Measurements from ENCODE around the gene TRMU. TPM values are rescaled to one million over a fixed set of nuclear protein-coding genes. Genes with fewer than 3 reads are reported as not detected.

The TRMU gene
- total RNA-seq, 1 donor from 2014 or later = 41.2 TPM

- no peak for DNase-seq (ENCODE audit: low read depth)
Measured at GRCh38 chr22:46355996-46356471, 20.5 kb downstream of the TRMU start.

DNA sequence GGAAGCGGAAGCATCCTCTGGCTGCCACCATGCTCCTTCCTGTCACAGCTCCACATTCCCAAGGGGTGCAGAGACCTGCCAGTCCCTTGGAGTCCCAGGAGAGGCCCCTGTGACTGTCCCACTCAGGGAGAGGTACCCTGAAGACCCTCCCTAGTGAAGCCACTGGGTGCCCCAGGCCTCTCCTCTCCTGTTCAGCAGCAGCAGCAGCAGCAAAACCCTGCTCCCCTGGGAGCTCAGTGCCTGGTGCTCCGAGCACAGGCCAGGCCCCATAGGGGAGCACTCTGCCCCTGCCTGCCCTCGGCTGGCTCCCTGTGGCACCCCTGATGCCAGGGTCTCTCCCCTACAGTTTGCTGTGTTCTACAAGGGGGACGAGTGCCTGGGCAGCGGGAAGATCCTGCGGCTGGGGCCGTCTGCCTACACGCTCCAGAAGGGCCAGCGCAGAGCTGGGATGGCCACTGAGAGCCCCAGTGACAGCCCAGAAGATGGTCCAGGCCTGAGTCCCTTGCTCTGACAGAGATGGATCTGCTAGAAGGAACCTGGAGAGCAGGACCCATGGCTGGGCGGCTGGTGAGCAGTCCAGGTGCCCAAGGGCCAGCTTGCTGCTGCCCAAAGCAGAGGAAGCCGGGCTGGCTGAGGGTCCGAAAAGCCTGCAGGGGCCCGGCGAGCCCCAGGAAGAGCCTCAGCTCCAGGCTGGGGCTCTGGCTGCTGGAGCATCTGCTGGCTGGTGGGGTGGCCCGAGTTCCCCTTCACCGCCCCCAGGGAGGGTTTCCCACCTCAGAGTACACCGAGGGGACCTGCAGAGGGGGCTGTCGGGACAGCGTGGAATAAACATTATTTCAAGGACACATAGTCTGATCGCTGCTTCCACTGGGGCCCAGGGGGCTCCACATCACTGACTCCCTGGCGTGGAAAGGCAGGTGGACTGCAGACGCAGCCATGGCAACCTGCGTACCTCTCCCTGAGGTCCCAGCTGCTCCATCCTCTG is 21.3 kb downstream of the TRMU start:
- no peak for DNase-seq (ENCODE audit: low read depth)

DNA sequence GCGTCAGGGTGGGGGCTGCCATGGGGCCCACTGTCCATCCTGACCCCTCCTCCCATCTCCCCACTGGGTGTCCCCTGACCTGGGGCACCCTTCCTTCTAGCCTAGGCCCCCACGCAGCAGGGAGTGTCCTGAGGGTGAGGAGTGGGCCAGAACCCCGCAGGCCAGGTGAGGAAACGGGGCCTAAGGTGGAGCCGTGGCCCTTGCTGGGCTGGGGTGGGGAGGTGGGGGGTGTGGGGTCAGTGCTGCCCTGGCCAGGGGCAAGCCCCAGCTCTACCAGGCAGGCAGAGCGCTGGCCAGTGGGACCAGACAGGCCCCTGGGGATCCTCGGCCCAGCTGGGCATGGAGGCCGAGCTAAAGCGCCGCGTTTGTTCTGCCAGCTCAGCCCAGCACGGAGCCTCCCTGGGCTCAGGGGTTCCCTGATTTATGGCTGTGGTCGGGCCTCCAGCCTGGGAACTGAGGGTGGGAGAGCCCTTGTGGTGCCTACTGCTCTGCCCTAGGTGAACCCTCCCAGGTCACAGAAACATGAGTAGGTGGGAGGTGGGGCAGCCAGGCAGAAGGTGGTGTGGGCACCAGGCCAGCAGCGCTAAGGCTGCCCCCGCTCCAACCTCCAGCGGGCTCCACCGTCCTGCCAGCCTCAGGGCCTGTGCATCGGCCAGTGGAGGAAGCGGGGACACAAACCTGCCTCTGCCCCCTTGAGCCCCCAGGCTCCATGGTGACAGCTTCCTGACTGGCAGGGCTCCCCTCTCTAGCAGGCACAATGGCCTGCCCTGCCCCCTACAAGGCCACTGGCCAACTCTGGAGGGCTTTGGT is 22.4 kb downstream of the TRMU start:
- no peak for DNase-seq (ENCODE audit: low read depth)

GRCh38 chr22:46358766-46359165 is 23.3 kb downstream of the TRMU start:
- DNase-seq (ENCODE audit: low read depth) = no peak

- DNase-seq (ENCODE audit: low read depth) = no peak
Measured at GRCh38 chr22:46359362-46359761, 23.8 kb downstream of the TRMU start.

DNA sequence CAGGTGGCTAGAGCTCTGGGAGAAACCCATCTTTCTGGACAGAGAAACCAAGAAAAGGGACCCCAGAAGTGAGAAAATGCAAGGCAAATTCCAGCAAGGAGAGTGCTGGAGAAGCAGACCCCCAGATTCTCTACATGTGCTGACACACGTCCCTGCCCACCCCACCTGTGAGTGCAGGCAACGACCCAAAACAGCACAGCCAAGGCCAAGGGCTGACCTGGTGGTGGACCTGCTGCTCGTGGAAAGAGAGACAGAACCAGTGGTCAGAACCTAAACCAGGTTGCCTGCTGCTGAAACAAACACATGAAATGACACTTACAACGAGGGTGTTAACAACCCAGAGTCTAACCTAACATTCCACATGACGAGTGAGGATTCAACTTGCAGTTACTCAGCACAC is 24.6 kb downstream of the TRMU start:
- no peak for DNase-seq (ENCODE audit: low read depth)

DNA sequence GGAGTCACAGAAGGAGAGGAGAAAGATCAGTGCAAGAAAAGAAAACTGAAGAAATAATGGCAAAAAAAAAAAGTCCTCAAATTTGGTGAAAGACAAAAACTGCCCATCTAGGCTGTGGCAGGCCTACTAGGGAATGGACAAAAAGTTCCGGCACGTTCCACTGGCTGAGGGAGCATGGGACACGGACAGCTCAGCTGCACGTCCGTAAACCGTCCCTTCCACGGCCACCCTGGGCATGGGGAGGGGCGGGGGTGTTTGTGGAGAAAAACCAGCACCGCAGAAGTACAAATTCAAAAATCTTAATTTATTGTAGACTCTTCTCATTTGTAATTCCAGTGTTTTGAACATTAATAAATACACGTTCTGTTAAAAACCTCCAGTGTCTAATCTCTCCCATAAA is 25.4 kb downstream of the TRMU start:
- DNase-seq (ENCODE audit: low read depth) = no peak

GRCh38 chr22:46361826-46362202 is 26.3 kb downstream of the TRMU start:
- no peak for DNase-seq (ENCODE audit: low read depth)

GRCh38 chr22:46362203-46362933 is 26.9 kb downstream of the TRMU start:
- DNase-seq (ENCODE audit: low read depth) = no peak

- DNase-seq (ENCODE audit: low read depth) = no peak
Measured at GRCh38 chr22:46362934-46363515, 27.5 kb downstream of the TRMU start.

- DNase-seq (ENCODE audit: low read depth) = no peak
Measured at GRCh38 chr22:46363611-46364321, 28.3 kb downstream of the TRMU start.

GRCh38 chr22:46364341-46365165 is 29.0 kb downstream of the TRMU start:
- no peak for DNase-seq (ENCODE audit: low read depth)

GRCh38 chr22:46365166-46365624 is 29.7 kb downstream of the TRMU start:
- no peak for DNase-seq (ENCODE audit: low read depth)

DNA sequence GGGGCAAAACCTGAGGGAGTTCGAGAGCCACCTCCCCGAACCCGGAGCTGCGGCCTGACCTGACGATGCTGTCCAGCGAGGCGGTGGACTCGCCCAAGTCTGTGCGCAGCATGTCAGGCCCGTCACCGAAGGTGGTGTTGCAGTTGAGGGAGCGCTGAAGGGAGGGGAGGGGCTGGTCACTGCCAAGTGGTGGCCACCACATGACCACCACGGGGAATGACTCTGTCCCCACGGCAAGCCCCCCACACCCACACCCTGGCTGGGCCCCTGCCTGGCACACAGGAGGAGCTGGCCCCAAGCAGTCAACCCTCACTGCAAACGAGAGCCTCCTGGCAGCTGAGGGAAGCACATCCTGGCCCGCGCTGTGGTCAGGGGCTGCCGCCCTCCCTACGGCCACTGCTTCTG is 30.8 kb downstream of the TRMU start:
- no peak for DNase-seq (ENCODE audit: low read depth)

DNA sequence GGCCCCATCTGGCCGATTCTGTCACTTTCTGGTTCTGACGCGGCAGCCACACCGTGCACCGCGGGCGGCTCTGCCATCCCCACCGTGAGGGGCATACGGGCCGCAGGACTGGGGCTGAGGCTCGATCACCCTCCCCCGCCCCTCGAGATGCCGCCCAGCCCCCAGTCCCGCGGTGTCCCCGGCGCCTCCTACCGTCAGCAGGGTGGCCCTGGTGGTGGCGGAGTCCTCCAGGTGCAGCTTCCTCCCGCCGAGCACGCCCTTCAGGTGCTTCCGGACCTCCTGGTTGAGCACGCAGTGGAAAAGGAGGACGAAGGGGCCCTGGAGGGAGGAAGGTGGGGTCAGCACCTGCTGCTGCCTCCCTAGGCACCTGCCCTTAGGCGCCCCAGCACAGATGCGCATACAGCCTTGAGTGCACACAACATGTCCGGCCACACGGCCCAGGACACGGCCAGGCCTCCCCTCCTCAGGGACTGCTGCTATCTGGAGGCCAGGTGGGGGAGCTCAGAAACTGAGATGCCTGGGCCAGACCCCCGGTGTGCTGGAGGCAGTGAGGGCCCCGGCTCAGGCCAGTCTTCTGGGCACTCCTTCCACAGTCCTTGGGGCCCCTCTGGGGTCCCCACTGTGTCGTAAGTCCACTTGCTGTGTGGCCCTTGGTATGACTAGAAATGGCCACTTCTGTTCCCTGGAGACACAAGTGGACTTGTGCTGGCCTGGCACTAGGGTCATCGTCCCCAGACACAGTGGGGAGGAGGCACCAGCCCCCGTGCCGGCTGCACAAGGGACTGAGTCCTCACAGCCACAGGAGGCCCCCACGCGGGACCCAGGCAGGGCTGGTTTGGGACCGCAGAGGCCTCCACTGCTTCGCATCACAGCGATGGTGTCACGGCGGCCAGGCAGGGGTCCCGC is 31.5 kb downstream of the TRMU start:
- no peak for DNase-seq (ENCODE audit: low read depth)

DNA sequence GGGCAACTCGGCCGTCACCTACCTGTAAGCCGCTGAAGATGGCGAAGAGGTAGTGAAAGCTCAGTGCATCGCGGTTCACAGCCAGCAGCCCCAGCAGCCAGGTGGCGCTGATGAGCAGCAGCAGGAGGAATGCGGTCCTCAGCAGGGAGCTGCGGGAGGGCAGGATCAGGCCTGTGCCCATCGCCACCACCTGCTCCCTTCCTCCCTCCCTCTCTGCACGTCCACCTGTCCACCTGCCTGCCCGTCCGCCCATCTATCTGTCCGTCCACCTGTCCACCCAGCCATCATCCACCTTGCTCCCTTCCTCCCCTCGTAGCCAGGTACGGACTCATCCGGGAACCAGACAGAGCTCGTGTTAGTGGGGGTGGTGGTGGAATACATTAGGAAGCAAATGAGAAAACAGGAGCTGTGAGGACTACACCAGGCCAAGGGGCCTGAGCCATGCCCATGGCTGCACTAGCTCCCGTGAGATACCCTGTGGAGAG is 32.2 kb downstream of the TRMU start:
- DNase-seq (ENCODE audit: low read depth) = no peak

DNA sequence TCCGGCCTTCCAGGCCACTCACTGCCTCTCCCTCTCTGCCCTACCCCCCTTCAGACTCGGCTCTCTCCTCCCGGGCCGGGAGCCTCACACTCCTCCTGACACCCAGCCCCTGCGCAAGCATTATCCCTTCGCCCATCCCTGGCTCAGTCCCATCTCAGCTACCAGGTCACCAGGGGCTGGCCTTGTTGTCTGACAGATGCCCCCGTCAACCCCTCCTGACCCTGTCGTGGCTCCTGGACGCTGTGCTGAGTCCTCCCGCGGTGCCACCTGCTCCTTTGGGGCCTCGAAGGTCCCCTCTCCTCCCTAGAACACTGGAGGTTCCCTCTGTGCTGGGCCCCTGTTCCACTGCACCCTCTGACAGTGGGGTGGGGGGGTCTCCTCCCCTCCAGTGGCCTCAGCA is 32.9 kb downstream of the TRMU start:
- no peak for DNase-seq (ENCODE audit: low read depth)

DNA sequence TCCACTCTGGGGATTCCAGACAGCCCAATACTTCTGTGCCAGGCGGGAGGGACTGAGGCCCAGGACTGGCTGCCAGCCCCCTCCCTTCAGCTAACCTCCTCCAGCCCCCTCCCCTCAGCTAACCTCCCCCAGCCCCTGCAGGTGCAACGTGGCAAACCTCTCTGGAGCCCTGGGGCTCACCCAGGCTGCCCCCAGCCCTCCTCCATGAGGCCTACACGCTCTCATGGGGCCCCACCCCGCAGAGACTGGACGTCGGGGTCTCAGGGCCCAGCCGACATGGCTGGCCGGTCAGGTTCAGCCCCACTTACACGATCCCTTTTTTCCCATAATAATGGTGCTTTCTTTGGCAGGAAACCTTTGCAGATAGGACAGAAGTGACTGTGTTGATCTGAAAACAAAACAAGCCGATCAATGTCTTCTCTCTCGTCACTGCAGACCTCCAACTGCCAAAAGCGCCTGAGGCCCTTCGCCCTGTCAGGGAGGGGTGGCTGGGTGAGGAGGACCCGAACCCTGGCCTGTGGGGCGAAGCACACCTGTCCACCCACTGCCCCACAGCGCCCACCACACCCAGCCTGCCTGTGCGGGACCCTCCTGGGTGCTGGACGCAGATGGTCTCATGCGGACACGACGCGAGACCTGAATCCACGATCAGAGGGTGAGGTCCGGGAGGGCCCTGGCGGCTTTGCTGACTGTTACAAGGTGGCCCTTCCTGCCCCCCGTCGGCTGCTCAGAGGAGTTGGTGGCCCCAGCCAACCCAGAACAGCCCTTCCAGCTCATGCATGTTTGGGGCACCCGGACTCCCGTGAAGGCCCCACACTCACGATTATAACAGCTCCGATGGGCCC is 33.6 kb downstream of the TRMU start:
- no peak for DNase-seq (ENCODE audit: low read depth)
